ENCODE results near the gene RIMBP2. TPM values are rescaled to one million over a fixed set of nuclear protein-coding genes. Genes with fewer than 3 reads are reported as not detected.

Gene RIMBP2
- total RNA-seq, 1 donor from 2014 or later, result not detected

GRCh38 chr12:130640901-130641300 lies 75.2 kb downstream of the RIMBP2 start:
- Histone ChIP-seq H3K27ac (replicated peaks) (no peak overlapping the region), H3K4me3 (no peak overlapping the region), H3K36me3 (no peaks in the 10 kb centered on the region), H3K9me3 (replicated peaks) (peaks cover 9% of the 10 kb centered on the region), H3K27me3 (ENCODE audit: low read depth) (peaks cover 32% of the 10 kb centered on the region), H3K4me1 (no peaks in the 10 kb centered on the region)
- DNase-seq, result no peak
- TF ChIP-seq CTCF (IDR thresholded peaks at IDR 0.05; ENCODE audit: borderline replicate concordance), result no peak
- intact Hi-C loops (cut with micrococcal nuclease), result no loop called here

DNA sequence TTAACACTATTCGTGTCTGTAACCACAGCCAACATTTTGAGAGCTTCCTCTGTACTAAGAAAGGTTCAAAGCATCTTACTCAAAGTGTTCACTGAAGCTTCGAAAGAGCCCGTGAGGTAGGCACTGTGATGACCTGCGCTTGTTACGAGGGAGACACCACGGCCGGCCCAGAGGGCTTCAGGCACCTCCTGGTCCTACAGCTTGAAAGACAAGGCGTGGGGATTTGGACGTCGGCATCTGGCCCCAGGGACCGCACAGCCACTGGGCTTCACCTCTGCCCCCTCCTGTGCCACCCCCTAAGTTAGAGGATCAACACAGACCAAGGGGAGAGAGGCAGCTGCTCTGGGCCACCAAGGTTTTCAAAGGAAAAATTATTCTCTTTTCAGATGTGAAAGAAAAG lies 75.6 kb downstream of the RIMBP2 start:
- no peaks in the 10 kb centered on the region for H3K4me1 ChIP-seq
- H3K27ac ChIP-seq (replicated peaks), result no peak overlapping the region
- DNase-seq, result no peak
- H3K27me3 ChIP-seq (ENCODE audit: low read depth), result peaks cover 36% of the 10 kb centered on the region
- no peaks in the 10 kb centered on the region for H3K36me3 ChIP-seq
- intact Hi-C loops (cut with micrococcal nuclease), result no loop called here
- no peak for TF ChIP-seq CTCF (IDR thresholded peaks at IDR 0.05; ENCODE audit: borderline replicate concordance)
- no peak overlapping the region for H3K4me3 ChIP-seq
- H3K9me3 ChIP-seq (replicated peaks), result peaks cover 9% of the 10 kb centered on the region

DNA sequence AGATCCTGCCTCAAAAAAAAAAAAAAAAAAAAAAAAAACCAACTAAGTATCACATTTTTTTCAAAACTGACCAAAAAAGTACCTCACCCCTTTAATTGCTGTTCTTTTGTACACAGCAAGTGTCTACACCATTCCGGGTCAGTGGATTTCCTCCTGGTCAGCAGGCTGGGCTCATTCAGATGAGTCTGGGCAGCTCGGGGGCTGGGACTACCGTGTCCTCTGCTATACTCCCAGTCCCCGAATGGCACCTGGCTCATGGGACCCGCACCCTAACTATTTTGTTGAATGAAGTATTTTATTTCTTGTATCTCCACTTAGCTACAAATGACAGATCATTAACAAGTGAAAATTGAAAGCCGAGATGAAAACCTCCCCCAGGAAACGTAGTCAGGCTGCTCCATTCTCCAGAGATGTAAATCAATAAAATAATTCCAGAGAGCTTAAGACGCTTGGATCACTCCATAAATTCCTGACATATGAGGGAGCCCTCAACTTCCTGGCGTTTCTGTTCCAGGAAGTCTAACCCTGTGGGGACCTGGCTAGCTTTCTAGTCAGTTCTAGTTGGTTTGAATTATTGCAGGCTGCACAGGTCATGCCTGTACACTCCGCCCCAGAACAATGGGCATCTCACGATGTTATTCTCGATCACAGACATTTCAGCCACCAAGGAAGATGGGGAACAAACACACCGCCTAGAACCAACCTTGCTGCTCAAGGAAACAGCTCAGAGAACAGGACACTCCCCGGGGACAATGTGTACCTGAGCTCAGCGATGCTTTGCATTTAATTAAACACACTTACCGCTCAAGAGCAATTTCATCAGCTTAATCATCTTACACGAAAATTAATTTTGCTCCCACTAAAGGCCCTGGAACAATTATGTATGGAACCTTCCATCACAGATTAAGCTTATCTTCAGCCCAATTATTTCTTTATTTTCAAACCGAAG lies 76.3 kb downstream of the RIMBP2 start:
- Histone ChIP-seq H3K4me1 (no peaks in the 10 kb centered on the region), H3K27ac (replicated peaks) (no peak overlapping the region), H3K4me3 (no peak overlapping the region), H3K9me3 (replicated peaks) (peaks cover 3% of the 10 kb centered on the region), H3K27me3 (ENCODE audit: low read depth) (peaks cover 44% of the 10 kb centered on the region), H3K36me3 (no peaks in the 10 kb centered on the region)
- TF ChIP-seq CTCF (IDR thresholded peaks at IDR 0.05; ENCODE audit: borderline replicate concordance), result no peak
- no peak for DNase-seq
- intact Hi-C loops (cut with micrococcal nuclease), result no loop called here

DNA sequence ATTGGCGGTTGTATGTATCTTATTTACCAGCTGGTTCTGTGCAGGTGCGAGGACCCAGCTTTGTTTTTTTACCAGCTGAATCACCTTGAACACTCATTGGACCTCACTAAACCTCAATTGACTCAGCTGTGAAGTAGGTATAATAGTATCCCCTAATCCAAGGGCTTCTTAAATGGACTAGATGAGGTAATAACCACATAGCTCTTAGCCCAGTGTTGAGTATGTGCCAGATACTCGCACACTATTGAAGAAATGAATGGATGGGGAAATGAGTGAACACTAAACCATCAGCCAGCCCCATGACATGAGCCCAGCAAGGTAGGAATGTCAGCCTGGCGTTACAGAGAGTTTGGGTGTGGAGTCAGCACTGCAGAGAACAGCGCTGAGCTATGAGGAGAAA lies 79.7 kb downstream of the RIMBP2 start:
- no peak overlapping the region for H3K4me3 ChIP-seq
- TF ChIP-seq CTCF (IDR thresholded peaks at IDR 0.05; ENCODE audit: borderline replicate concordance), result no peak
- intact Hi-C loops (cut with micrococcal nuclease), result no loop called here
- peaks cover 67% of the 10 kb centered on the region for H3K27me3 ChIP-seq (ENCODE audit: low read depth)
- no peak for DNase-seq
- no peak overlapping the region for H3K27ac ChIP-seq (replicated peaks)
- no peaks in the 10 kb centered on the region for H3K36me3 ChIP-seq
- peaks cover under 1% of the 10 kb centered on the region for H3K9me3 ChIP-seq (replicated peaks)
- no peaks in the 10 kb centered on the region for H3K4me1 ChIP-seq

DNA sequence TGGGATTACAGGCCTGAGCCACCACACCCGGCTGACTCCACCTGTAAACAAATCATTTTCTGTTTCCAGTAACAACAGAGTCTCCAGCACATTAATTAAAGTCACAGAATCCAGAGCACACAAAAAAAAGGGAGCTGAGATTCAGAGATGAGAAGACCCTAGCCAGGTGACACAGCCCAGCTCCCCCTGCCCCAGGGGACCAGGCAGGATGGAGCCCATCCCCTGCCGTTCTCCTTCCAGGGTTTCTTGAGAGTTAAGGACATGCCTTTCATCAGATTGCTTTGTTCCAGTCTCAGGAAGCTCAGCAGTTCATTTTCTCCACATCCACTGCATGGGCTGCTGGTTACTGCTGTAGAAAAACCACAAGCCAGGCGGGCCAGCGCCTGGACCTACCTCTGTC lies 81.2 kb downstream of the RIMBP2 start:
- DNase-seq, result no peak
- Histone ChIP-seq H3K27ac (replicated peaks) (no peak overlapping the region), H3K4me3 (no peak overlapping the region), H3K9me3 (replicated peaks) (peaks cover 11% of the 10 kb centered on the region), H3K4me1 (no peaks in the 10 kb centered on the region), H3K36me3 (no peaks in the 10 kb centered on the region), H3K27me3 (ENCODE audit: low read depth) (peaks cover 78% of the 10 kb centered on the region)
- no peak for TF ChIP-seq CTCF (IDR thresholded peaks at IDR 0.05; ENCODE audit: borderline replicate concordance)
- intact Hi-C loops (cut with micrococcal nuclease), result no loop called here

Data from left ventricle myocardium inferior (tissue), 1 donor.